ENCODE results near the gene RHBDD3.

GRCh38 chr22:29315286-29316140 lies 47.7 kb upstream of the RHBDD3 start, which contains the start of gene RASL10A:
- TF ChIP-seq CTCF (IDR thresholded peaks at IDR 0.05) = no peak
- TF ChIP-seq POLR2A (IDR thresholded peaks at IDR 0.05) = no peak
